RPMI7951 (cell line): ENCODE measurements around the gene HSBP1L1. TPM values are rescaled to one million over a fixed set of nuclear protein-coding genes. Genes with fewer than 3 reads are reported as not detected.

ENCODE experiments used
- DNase-seq: peaks from one replicate; pipeline ENCODE4 v3.0.0-alpha.2; 2012; ENCODE audit warnings: low read depth
- total RNA-seq: library from RNA; depleted of rRNA; stranded (reverse); fragments of >200 nt; shearing (Covaris generic); gene quantifications from 2 replicates; pipeline ENCODE4 v1.2.3, GENCODE V29; 2014

HSBP1L1 gene
- total RNA-seq, 1 experiment from 2014 or later = 1.6 TPM

GRCh38 chr18:79945118-79946042, 19.1 kb upstream of the HSBP1L1 start:
- no peak for DNase-seq

GRCh38 chr18:79947054-79947755, 17.2 kb upstream of the HSBP1L1 start:
- DNase-seq = no peak

GRCh38 chr18:79947881-79948610, 16.4 kb upstream of the HSBP1L1 start:
- no peak for DNase-seq

GRCh38 chr18:79948719-79949411, 15.6 kb upstream of the HSBP1L1 start:
- DNase-seq = no peak

GRCh38 chr18:79949697-79950487, 14.6 kb upstream of the HSBP1L1 start:
- no peak for DNase-seq

- peak; percentile 42 for DNase-seq
Observed at GRCh38 chr18:79950515-79951341, 13.7 kb upstream of the HSBP1L1 start.

- peak; percentile 78 for DNase-seq
Observed at GRCh38 chr18:79951545-79952455, 12.6 kb upstream of the HSBP1L1 start, which contains the start of gene SLC66A2. TSS of gene SLC66A2 (minus strand) at chr18:79951653. CDS start at chr18:79950926, 727 bp downstream.

- no peak for DNase-seq
Observed at GRCh38 chr18:79952456-79952995, 11.9 kb upstream of the HSBP1L1 start.

- DNase-seq = no peak
Observed at GRCh38 chr18:79952996-79953559, 11.4 kb upstream of the HSBP1L1 start.

GRCh38 chr18:79953971-79954651, 10.3 kb upstream of the HSBP1L1 start:
- DNase-seq = no peak

GRCh38 chr18:79954791-79955190, 9.7 kb upstream of the HSBP1L1 start:
- DNase-seq = no peak

- no peak for DNase-seq
Observed at GRCh38 chr18:79955302-79956075, 9.0 kb upstream of the HSBP1L1 start.

GRCh38 chr18:79956276-79956675, 8.2 kb upstream of the HSBP1L1 start:
- DNase-seq = no peak

GRCh38 chr18:79958981-79959380, 5.5 kb upstream of the HSBP1L1 start:
- no peak for DNase-seq

- peak; percentile 51 for DNase-seq
Observed at GRCh38 chr18:79960161-79960801, 4.2 kb upstream of the HSBP1L1 start.

- no peak for DNase-seq
Observed at GRCh38 chr18:79960921-79961526, 3.4 kb upstream of the HSBP1L1 start.
